Measurements from ENCODE around the gene CELF1.

CELF1 gene

DNA sequence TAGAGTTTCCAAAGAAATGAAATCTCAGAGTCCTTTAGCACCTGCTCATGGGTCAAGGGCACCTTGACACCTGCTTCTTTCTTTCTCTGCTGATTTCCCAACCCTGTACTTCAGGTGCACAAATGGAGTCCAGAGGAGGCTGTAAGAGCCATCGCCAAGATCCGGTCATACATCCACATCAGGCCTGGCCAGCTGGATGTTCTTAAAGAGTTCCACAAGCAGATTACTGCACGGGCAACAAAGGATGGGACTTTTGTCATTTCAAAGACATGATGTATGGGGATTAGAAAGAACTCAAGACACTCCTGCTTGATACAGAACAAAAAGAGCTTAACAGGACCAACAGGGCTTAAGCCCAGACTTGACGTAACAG lies 18.4 kb upstream of the CELF1 start:
- H3K36me3 ChIP-seq (ENCODE audit: insufficient read depth, low read length) = peaks cover 70% of the 10 kb centered on the region
- H4K20me1 ChIP-seq (ENCODE audit: insufficient read depth, low read length) = no peaks in the 10 kb centered on the region
- no peak overlapping the region for H3K27ac ChIP-seq (ENCODE audit: low read depth, low read length, poor library complexity, severe bottlenecking)
- no peak overlapping the region for H3K4me3 ChIP-seq (ENCODE audit: low read depth, low read length, poor library complexity, severe bottlenecking)
- H3K9me2 ChIP-seq (ENCODE audit: low read depth, low read length) = no peaks in the 10 kb centered on the region
- H3K9ac ChIP-seq (ENCODE audit: low read length) = no peak overlapping the region
- no peak overlapping the region for H3K4me2 ChIP-seq (ENCODE audit: low read length)
- H3F3A ChIP-seq (ENCODE audit: insufficient read depth, low read length) = 0 out of 2 replicates have a peak, but pooled peaks cover 5% of the 10 kb centered on the region
- H3K9me3 ChIP-seq (ENCODE audit: low read length) = no peaks in the 10 kb centered on the region
- H3K4me1 ChIP-seq (ENCODE audit: insufficient read depth, low read length, severe bottlenecking) = peaks cover 9% of the 10 kb centered on the region
- no peaks in the 10 kb centered on the region for H3K27me3 ChIP-seq (ENCODE audit: insufficient read depth, low read length)
- TF ChIP-seq, protein P1, sequence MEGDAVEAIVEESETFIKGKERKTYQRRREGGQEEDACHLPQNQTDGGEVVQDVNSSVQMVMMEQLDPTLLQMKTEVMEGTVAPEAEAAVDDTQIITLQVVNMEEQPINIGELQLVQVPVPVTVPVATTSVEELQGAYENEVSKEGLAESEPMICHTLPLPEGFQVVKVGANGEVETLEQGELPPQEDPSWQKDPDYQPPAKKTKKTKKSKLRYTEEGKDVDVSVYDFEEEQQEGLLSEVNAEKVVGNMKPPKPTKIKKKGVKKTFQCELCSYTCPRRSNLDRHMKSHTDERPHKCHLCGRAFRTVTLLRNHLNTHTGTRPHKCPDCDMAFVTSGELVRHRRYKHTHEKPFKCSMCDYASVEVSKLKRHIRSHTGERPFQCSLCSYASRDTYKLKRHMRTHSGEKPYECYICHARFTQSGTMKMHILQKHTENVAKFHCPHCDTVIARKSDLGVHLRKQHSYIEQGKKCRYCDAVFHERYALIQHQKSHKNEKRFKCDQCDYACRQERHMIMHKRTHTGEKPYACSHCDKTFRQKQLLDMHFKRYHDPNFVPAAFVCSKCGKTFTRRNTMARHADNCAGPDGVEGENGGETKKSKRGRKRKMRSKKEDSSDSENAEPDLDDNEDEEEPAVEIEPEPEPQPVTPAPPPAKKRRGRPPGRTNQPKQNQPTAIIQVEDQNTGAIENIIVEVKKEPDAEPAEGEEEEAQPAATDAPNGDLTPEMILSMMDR (IDR thresholded peaks at IDR 0.05; ENCODE audit: low read length) = no peak
- no peak for TF ChIP-seq EZH2 (IDR thresholded peaks at IDR 0.05; ENCODE audit: borderline replicate concordance, low read length)
- peaks cover 9% of the 10 kb centered on the region for H3K79me2 ChIP-seq (ENCODE audit: insufficient read depth, low read length)
- H2AFZ ChIP-seq (ENCODE audit: low read length) = no peak overlapping the region

DNA sequence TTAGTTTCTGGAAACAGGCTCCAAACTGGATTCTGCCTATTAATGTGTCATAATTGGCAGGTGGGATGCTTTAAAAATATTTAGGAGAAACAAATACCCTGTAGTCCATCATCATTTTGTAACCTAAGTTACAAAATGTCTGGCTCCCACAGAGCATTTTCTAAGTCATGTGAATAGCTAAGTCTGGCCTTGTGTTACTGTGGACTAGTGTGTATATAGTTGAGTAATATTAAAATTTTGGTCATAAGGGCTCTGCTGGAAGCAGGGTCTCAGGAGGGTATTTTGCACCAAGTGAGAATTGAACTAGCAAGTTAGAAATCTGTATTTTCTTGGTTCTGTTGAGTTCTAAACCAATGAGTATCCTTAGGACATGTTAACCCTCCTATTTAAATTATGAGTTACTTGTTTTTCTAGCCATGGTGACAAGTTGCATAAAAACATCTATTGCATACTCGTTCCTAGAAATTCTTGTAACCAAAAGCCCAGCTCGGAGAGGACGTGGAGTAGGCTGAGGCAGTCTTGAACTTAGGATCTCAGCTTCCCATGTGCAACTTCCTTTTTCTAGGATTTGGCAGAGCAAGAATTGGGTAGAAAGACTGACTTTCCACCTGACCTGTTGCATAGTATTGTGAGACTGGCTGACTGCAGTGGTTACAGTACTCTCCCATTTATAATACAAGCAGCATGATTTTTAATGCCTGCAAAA lies 17.9 kb upstream of the CELF1 start:
- H3K27ac ChIP-seq (ENCODE audit: low read depth, low read length, poor library complexity, severe bottlenecking) = no peak overlapping the region

DNA sequence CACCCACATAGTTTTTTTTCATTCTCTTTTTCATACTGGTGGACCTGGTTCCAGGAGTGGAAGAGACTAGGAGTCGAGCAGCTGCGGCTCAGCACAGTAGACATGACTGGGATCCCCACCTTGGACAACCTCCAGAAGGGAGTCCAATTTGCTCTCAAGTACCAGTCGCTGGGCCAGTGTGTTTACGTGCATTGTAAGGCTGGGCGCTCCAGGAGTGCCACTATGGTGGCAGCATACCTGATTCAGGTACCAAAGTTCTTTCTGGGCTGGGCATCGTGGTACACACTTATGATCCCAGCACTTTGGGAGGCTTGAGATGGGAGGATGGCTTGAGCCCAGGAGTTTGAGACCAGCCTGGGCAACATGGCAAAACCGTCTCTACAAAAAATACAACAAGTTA lies 16.7 kb upstream of the CELF1 start:
- Histone ChIP-seq H3K4me1 (ENCODE audit: insufficient read depth, low read length, severe bottlenecking) (peaks cover 17% of the 10 kb centered on the region), H3K79me2 (ENCODE audit: insufficient read depth, low read length) (peaks cover 21% of the 10 kb centered on the region), H3K36me3 (ENCODE audit: insufficient read depth, low read length) (peaks cover 59% of the 10 kb centered on the region)

More for the DNA sequence above, 17.9 kb upstream of the CELF1 start:
- H3K79me2 ChIP-seq (ENCODE audit: insufficient read depth, low read length) = peaks cover 14% of the 10 kb centered on the region
- no peaks in the 10 kb centered on the region for H4K20me1 ChIP-seq (ENCODE audit: insufficient read depth, low read length)
- TF ChIP-seq, protein P1 (IDR thresholded peaks at IDR 0.05; ENCODE audit: low read length) = no peak
- TF ChIP-seq EZH2 (IDR thresholded peaks at IDR 0.05; ENCODE audit: borderline replicate concordance, low read length) = no peak
- H3K27me3 ChIP-seq (ENCODE audit: insufficient read depth, low read length) = no peaks in the 10 kb centered on the region
- peaks cover 12% of the 10 kb centered on the region for H3K4me1 ChIP-seq (ENCODE audit: insufficient read depth, low read length, severe bottlenecking)
- no peak overlapping the region for H2AFZ ChIP-seq (ENCODE audit: low read length)
- no peak overlapping the region for H3K4me3 ChIP-seq (ENCODE audit: low read depth, low read length, poor library complexity, severe bottlenecking)
- peaks cover 69% of the 10 kb centered on the region for H3K36me3 ChIP-seq (ENCODE audit: insufficient read depth, low read length)
- 0 out of 2 replicates have a peak, but pooled peaks cover 5% of the 10 kb centered on the region for H3F3A ChIP-seq (ENCODE audit: insufficient read depth, low read length)
- H3K9me2 ChIP-seq (ENCODE audit: low read depth, low read length) = no peaks in the 10 kb centered on the region
- H3K9ac ChIP-seq (ENCODE audit: low read length) = no peak overlapping the region
- no peaks in the 10 kb centered on the region for H3K9me3 ChIP-seq (ENCODE audit: low read length)
- no peak overlapping the region for H3K4me2 ChIP-seq (ENCODE audit: low read length)

More for the DNA sequence above, 16.7 kb upstream of the CELF1 start:
- no peaks in the 10 kb centered on the region for H3K9me2 ChIP-seq (ENCODE audit: low read depth, low read length)
- H3K4me3 ChIP-seq (ENCODE audit: low read depth, low read length, poor library complexity, severe bottlenecking) = no peak overlapping the region
- no peaks in the 10 kb centered on the region for H3K27me3 ChIP-seq (ENCODE audit: insufficient read depth, low read length)
- no peak overlapping the region for H3K9ac ChIP-seq (ENCODE audit: low read length)
- TF ChIP-seq EZH2 (IDR thresholded peaks at IDR 0.05; ENCODE audit: borderline replicate concordance, low read length) = no peak
- TF ChIP-seq, protein P1 (IDR thresholded peaks at IDR 0.05; ENCODE audit: low read length) = no peak
- 0 out of 2 replicates have a peak, but pooled peaks cover 5% of the 10 kb centered on the region for H3F3A ChIP-seq (ENCODE audit: insufficient read depth, low read length)
- H2AFZ ChIP-seq (ENCODE audit: low read length) = no peak overlapping the region
- no peak overlapping the region for H3K4me2 ChIP-seq (ENCODE audit: low read length)
- H3K9me3 ChIP-seq (ENCODE audit: low read length) = no peaks in the 10 kb centered on the region
- no peak overlapping the region for H3K27ac ChIP-seq (ENCODE audit: low read depth, low read length, poor library complexity, severe bottlenecking)
- H4K20me1 ChIP-seq (ENCODE audit: insufficient read depth, low read length) = no peaks in the 10 kb centered on the region
